ENCODE results near the gene CPT1A.
A peak's percentile ranks its signal among the peaks of the same experiment; 100 is the strongest.

CPT1A gene

DNA sequence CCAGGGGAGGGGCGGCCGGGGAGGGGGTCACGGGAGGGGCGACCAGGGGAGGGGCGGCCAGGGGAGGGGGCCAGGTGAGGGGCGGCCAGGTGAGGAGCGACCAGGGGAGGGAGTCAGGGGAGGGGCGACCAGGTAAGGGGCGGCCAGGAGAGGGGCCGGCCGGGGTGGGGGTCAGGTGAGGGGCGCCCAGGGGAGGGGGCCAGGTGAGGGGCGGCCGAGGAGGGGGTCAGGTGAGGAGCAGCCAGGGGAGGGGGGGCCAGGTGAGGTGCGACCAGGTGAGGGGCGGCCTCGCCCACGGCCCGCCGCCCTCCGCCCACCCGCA is 90.8 kb downstream of the CPT1A start:
- no peak for DNase-seq

- peak; percentile 67 for DNase-seq
Observed at GRCh38 chr11:68750195-68751003, 91.3 kb downstream of the CPT1A start.

DNA sequence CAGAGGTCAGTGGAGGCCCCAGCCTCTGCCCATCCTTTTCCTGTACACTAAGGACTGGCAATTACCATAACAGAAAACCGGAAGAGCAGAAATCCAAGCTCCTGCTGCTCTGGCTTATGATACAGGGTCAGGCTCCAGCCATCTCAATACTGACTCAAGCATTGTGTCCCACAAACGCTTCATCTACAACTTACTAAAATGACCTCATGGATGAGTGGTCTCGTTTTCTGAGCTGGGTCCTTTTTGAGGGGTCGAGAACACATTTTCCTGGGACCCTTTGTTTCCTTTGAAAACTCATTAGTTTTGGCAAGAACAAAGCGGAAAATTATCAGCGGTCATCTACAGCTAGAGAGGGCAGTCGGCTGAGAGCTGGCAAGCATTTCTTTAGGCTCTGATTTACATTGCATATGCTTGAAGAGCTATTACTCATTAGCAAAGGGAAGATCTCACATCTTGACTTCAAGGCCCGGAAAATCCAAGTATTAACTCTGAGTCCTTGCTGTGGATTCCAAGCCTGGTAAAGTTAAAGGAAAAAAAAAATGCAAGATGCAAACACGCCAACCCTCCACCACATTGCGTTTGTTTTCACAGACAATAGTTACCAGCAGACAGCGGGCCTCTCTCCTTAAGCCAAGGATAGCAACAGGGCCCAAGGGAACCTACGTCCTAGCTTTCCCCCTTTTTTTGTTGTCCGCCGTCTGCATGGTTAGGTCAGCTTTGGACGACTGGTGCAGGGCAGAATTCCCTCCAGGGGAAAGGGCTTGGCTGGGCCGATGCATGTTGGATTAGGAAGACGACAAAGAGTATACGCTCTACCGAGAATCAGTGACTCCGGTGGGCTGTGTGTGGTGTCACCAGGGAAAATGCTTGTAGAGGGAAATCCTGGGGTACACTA is 92.2 kb downstream of the CPT1A start:
- DNase-seq: peak; percentile 56

- DNase-seq: no peak
Observed at GRCh38 chr11:68748061-68748460, 93.7 kb downstream of the CPT1A start.

DNA sequence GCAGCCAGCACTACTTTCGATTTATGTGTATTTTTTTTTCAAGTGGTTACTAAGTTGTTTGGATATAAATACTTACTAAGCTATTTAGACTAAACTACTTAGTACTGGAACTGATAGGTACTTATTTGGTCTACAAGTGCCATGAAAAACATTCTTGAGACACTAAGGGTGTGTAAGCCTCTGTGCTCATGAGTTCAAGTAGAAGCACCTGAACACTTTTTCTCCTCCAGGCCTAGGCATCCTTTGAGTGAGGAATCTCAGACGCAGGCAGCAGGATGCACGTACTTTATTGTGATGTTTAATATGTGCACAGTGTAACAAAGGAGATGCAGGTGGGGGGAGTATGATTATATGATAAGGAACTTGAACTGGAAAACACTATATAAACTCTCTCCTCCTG is 98.2 kb downstream of the CPT1A start:
- DNase-seq: no peak

DNA sequence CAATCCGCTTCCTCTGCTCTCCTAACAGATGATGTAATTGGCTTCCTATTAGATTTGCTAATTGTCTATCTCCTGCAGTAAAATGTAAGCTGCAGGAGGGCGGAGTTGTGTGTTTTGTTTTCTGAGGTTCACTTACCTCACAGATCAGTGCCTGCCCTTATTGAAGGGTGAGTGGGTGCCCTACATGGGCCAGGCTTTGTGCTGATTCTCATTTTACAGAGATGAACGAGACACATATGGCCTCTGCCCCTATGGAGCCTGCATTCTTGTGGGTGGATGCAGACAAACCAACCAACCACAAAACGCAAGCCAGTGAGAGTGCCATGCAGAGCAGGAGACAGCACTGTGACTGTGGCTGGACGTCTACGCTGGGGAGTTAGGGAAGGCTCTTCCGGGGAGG is 100.3 kb downstream of the CPT1A start:
- DNase-seq: no peak

DNA sequence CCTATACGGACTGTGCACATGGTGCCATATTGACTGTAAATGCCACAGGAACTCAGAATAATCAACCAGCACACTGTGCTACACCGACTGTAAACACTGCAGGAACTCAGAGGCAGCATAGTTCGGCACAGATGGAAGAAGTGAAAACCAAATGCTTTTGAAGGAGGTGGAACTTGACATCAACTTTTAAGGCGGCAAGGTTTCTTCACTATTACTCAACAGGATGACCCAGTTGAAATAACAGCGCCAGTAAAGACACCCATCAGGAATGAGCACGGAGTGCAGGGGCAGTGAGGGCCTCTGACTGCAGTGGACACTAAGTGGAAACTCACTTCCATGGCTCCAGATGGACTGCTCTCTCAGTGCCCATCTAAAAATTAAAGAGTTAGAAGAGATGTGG is 106.1 kb downstream of the CPT1A start:
- no peak for DNase-seq

DNA sequence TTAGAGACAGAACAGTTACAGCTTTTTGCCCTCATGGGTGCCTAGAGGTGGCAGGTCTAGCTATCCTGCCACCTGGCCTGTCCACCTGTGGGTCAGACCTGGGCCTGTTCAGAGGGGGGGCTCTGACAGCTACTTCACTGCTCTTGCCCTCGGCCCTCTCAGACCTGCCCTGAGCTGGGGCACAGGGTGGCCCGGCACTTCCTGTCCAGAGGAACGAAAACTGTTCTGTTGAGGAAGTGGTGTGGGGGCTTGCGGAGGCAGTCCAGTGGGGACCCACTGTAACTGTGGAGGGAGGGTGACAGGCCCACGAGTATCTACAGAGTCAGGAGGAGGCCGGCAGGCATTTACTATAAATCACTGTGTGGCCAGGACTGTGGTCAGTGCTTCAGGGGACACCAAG is 106.6 kb downstream of the CPT1A start:
- no peak for DNase-seq

- no peak for DNase-seq
Observed at GRCh38 chr11:68734111-68734510, 107.6 kb downstream of the CPT1A start.

GRCh38 chr11:68727783-68728182 is 113.9 kb downstream of the CPT1A start:
- no peak for DNase-seq

DNA sequence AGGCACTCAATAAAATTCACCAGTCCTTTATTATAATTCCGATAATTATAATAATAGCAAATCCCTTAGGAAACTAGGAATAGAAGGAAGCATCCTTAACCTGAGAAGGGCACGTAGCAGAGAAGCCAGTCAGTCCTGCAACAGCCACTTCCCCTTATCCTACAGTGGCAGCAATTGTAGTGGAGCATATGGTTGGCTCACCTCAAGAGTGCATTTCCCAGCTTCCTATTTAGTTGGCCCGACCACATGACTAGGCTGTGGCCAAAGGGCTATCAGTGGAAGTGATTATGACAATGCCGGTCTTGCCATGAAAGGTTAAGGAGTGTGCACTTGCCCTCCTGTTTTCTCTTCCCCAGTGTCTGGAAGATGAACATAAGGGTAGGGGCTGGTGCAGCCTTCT is 117.4 kb downstream of the CPT1A start:
- DNase-seq: no peak

GRCh38 chr11:68722143-68722542 is 119.6 kb downstream of the CPT1A start:
- no peak for DNase-seq

DNA sequence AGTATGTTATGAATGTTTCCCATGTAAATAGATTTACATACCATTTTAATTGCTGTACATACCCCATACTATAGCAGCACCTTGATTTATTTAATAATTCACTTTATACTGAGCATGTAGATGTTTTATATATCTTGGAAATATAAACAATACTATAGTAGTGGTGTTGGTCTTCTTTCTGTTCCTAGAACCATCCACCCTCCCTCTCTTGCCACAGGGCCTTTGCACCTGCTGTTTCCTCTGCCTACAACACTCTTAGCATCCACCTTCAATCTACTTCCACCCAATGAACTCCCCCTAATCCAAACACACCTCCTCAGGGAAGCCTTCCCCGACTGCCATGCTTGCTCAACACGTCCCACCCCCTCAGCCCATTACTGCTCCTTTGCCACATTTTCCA is 120.6 kb downstream of the CPT1A start:
- DNase-seq: no peak

- no peak for DNase-seq
Observed at GRCh38 chr11:68715456-68716122, 126.1 kb downstream of the CPT1A start.

GRCh38 chr11:68714060-68714856 is 127.5 kb downstream of the CPT1A start:
- no peak for DNase-seq

DNA sequence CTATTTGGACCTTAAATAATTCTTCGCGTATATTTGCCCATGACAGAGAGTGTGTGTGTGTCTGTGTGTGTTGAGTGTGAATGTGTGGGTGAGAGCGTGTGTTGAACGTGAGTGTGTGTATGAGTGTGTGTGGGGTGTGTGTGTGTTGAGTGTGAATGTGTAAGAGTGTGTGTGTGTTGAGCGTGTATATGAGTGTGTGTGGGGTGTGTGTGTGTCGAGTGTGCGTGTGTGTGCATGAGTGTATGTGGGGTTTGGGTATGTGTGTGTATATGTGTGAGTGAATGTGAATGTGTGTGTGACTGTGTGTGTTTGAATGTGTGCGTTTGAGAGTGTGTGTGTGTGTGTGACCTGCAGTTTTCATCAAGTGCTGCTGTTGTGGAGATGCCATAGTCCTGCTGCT is 130.6 kb downstream of the CPT1A start:
- no peak for DNase-seq

DNA sequence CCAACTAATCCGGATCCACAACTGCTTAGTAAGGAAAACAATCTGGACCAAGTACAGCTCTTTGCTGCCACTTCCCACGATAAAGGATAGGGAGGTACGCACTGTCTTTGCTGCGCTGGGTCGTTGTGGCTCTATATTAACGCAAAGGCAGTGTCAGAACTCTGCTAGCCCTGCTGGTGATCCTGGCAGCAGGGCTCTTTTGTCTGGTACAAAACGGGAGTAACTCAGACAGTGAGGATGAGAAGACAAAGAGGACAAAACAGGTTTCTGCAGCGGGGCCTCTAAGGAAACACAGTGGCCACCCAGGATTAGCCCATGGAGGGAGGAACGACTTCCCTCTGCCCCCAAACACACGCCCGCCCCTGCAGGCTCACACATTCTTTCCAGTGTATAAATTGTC is 131.3 kb downstream of the CPT1A start:
- DNase-seq: no peak

DNA sequence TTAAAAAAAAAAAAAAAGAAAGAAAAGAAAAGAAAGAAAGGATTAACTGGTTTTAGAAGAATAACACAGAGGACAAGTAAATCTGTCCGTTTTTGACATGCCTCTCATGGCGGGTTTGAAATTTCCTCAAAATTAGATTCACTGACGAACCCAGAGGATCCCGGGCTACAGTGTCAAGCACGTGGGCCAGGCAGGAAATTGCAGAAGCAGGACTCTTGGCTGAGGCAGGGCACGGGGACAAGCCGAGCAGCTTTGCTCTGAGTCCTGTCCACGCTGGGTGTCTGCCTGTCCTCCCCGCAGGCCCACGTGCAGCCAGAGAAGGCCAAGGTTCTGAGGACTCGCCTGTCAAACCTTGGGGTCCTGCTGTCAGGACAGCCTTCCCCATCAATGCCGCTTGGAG is 132.7 kb downstream of the CPT1A start:
- no peak for DNase-seq

GRCh38 chr11:68707527-68707926 is 134.2 kb downstream of the CPT1A start:
- DNase-seq: no peak

GRCh38 chr11:68704887-68705286 is 136.8 kb downstream of the CPT1A start:
- no peak for DNase-seq

Measured in activated CD8-positive, alpha-beta memory T cell treated with anti-CD3 and anti-CD28 coated beads for 24 hours (primary cell).